Subcutaneous adipose tissue (tissue), 4 donors: ENCODE data around the gene UBE2E2. TPM values are rescaled to one million over a fixed set of nuclear protein-coding genes. Genes with fewer than 3 reads are reported as not detected.

Source experiments
- total RNA-seq, 4 donors: library from RNA; depleted of rRNA; stranded (reverse); fragments of >200 nt; gene quantifications; one replicate each; pipeline ENCODE4 v1.1.0, GENCODE V29; 2016
- TF ChIP-seq, protein P1 (sequence below): fragments of 450-650 bp; IDR thresholded peaks from one replicate; pipeline ENCODE4 v1.5.1; 2016; ENCODE audit warnings: low read depth, mild to moderate bottlenecking, control low read depth, antibody characterized with exemption, moderate library complexity

Gene UBE2E2
- total RNA-seq, 4 donors from 2014 or later = 48.0 to 89.0 (median 63.4) TPM

GRCh38 chr3:23314981-23315762 is 112.0 kb downstream of the UBE2E2 start:
- TF ChIP-seq, protein P1, sequence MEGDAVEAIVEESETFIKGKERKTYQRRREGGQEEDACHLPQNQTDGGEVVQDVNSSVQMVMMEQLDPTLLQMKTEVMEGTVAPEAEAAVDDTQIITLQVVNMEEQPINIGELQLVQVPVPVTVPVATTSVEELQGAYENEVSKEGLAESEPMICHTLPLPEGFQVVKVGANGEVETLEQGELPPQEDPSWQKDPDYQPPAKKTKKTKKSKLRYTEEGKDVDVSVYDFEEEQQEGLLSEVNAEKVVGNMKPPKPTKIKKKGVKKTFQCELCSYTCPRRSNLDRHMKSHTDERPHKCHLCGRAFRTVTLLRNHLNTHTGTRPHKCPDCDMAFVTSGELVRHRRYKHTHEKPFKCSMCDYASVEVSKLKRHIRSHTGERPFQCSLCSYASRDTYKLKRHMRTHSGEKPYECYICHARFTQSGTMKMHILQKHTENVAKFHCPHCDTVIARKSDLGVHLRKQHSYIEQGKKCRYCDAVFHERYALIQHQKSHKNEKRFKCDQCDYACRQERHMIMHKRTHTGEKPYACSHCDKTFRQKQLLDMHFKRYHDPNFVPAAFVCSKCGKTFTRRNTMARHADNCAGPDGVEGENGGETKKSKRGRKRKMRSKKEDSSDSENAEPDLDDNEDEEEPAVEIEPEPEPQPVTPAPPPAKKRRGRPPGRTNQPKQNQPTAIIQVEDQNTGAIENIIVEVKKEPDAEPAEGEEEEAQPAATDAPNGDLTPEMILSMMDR = no peak

DNA sequence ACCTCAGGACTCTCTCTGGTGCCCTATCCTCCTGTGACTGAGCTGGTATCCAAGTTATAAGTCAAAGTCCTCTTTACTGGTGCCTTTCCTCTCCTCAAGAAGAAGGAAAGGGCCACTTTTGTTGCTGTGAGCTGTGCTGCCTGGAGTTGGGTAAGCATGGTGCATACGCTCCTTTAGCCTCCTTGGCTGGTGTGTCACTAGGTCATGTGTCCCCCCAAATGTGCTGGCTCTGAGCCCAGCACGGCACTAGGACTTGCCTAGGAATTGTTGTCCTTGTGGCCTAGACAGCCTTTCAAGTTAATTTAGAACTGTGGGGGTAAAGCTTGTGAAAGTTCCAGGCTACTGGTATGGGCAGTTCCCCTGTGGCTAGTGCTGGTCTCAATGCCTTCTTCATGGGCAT is 113.8 kb downstream of the UBE2E2 start:
- TF ChIP-seq, protein P1 = no peak

GRCh38 chr3:23319366-23320312 is 116.5 kb downstream of the UBE2E2 start:
- TF ChIP-seq, protein P1 = no peak

DNA sequence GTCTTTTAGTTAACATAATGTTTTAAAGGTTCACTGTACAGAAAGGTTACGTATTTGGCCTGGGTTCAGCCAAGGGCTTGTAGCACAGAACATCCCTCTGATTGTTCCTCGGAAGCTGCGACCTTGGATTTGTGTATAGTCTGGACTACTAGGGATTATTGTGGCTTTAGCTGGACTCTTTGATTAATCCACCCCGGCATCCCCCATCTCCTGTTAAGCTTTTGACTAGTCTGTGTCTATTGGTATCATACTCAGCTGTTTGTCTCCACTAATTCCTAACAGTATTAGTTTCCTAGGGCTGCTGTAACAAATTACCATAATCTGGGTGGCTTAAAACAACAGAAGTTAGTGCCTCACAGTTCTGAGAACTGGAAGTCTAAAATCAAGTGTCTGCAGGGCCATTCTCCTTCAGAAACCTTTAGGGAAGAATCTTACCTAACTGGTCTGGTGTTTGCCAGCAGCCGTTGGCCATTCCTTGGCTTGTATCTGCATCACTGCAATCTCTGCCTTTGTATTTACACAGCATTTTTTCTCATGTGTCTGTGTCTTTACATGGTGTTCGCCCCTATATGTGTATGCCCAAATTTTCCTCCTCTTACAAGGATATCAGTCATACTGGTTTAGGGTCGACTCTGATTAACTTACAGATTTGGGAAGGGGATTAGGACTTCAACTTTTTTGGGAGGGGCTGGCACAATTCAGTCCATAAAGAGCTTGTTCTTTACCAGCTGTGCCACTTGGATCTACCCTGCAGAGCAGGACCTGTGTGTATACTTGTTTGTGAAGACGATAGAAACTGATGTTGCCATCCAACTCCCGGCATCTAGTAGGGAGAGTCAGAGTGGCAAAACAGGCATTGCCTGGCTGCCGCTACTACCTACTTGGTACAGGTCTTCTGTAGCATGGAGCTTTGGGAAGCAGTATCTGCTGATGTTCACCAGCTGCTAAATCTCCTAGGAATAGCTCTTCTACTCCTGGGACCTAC is 117.8 kb downstream of the UBE2E2 start:
- TF ChIP-seq, protein P1 = no peak

GRCh38 chr3:23324745-23325144 is 121.6 kb downstream of the UBE2E2 start:
- TF ChIP-seq, protein P1 = no peak

DNA sequence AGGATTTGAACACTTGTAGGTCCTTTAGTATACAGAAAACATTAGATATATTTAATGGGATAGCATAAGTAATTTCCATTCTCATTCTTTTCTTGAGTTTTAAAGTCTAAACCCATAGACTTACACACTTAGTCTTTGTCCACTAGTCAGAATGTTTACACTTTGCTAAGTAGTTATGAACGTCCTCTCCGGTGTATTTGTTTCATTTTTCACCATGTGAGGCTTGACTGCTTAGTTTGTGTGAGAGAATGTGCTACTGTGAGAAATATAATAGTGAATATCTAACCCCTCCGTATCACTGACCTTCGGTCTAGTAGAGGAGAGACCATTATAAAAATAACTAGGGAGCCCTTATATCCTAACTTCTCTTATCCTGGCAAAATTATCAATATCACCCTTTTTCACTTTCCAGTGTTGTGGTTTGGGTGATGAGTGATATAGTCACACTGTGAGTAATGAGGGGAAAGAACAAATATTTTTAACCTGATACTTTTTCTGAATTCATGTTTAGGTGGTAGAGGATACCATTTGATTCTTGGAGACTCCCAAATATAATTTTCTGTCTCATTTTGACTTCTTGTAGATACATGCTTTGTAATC is 122.4 kb downstream of the UBE2E2 start:
- TF ChIP-seq, protein P1 = no peak
